ENCODE measurements around the gene NEK6.

Gene NEK6

DNA sequence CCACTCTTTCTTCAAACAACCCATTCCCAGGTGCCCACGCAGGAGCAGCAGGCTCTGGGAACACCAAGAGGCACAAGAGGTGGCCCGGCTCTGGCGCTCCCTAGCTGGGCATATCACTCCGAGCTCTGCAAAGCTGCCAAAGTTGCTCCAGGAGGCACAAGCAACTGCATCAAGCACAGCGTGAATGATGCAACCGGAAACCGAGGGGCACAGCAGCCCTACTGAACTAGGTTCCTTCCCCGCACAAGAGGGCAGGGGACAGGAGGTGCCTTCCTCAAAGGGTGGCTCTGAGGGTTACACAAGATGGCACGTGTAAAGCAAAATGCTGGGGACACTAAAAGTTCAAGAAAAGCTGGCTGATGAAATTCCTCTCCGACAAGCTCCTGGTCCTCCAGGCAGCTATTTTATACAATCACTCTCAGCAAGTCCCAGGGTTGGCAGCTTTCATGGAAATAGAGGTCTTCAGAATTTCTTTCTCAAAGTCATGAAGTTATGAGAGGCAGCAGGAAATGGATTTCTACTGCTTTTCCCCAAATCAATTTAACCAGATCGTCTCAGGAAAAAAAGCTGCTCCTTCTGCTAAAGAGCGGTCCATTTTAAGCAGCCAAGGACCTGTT is 134.6 kb downstream of the NEK6 start:
- no peak for DNase-seq (ENCODE audit: low read depth in 2 of 2, low spot score in 1 of 2)

DNA sequence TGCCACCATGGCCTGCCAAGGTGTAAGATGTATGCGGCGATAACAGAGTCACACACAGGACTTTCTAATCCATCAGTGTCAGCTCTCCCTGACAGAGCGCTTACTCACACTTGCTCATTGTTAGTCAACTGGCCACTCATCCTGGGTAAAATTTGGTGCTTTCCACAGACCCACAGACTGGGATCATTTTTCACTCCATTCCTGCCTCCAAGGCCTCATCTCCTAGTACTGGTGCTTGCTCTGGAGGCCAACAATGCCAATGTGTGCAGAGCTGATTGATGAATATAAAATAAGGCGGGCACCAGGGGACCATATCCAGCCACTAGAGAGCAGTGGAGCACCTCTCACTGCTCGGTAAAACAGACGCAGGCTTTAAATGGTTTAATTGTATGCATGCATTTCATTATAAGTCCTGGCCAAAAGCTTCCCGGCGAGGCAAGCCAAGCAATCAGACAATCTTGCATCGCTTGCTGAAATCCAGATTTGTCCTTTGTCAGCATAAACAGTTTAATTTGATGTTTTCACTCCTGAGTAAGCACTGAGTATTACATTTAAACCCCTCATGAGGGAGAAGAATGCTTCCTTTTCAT is 135.2 kb downstream of the NEK6 start:
- no peak for DNase-seq (ENCODE audit: low read depth in 2 of 2, low spot score in 1 of 2)

DNA sequence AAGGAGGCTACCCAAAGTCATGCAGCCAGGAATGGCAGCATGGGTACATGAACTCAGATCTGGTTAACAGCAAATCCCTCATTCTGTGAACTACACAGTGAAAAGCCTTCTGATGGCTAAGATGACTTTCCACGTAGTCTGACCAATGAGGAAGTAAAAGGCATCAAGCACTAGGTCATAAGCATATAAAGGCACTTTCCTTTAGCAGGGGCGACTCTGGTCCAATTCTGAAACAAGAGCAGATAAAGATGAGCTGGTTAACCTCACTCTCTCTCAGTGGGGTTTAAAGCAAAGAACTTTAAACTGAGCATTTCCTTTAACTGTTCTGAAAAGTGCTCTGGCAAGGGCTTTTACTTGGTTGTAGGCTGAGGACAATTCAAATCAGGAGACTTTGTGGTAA is 136.4 kb downstream of the NEK6 start:
- DNase-seq (ENCODE audit: low read depth in 2 of 2, low spot score in 1 of 2), result no peak

DNA sequence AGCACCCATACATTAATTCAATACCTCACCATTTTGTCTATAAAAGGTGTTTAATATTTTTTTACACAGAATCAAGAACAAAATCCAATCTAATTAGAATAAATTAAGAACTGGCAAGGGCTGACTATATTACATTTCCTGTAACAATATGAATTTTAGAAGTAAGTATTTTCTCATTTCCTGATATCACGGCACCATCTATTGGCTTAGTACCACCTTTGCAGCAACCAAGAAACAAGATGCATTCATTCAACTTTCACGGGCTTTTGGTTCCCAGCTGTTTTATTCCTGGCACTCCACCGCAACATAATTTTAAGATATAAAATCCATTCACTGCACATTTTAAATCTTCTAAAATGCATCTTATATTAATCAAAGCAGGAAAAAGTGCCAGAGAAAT is 136.8 kb downstream of the NEK6 start:
- DNase-seq (ENCODE audit: low read depth in 2 of 2, low spot score in 1 of 2), result no peak

DNA sequence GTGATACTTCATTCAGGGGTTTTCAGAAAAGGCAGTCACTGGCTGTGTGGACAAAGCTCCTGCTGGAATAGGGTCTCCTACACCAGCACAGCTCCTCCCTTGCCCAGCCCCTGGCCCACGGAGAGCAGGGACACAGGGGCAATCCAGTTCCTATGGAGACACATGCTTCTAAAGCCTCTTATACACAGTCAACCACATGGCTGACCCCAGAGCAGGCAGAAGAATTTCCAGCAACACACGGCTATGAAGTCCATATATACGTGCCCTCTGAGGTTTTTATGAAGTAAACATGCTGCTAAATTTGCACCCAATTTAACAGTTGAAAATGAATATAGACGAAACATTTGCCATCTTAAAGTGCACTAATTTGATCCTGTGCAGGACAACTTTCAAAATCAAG is 138.1 kb downstream of the NEK6 start:
- DNase-seq (ENCODE audit: low read depth in 2 of 2, low spot score in 1 of 2), result no peak

DNA sequence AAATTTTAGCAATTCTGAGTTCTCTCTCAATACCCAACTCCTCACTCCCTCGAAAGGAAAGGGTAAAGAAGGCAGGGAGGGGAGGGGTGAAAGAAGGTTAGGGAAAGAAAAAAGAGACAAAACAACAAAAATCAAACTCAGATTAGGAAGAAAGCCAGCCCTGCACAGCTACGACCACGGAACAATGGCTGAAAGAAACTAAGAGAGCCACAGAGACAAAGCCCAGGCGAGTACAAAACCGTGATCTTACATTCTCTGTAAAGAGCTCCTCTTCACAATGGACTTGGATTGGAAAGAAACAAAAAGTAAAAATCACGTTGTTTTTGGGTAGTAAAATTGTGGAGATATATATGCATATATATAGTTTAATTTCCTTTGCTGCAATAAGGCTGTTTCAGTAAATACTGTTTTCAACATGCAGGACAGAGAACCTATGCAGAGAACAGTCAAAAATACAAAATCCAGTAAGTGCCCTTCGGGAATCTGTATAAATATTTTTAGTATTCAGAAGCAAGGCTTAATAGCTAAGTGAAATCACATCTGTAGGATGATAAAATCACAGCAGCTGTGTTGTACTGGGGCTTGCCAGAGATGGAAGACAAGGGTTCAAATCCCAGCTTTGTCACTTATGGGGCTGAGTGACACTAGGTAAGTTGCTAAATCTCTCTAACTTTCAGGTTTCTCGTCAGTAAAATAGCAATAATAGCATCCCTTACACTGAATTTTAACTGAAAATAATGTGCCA is 140.6 kb downstream of the NEK6 start:
- DNase-seq (ENCODE audit: low read depth in 2 of 2, low spot score in 1 of 2), result no peak

DNA sequence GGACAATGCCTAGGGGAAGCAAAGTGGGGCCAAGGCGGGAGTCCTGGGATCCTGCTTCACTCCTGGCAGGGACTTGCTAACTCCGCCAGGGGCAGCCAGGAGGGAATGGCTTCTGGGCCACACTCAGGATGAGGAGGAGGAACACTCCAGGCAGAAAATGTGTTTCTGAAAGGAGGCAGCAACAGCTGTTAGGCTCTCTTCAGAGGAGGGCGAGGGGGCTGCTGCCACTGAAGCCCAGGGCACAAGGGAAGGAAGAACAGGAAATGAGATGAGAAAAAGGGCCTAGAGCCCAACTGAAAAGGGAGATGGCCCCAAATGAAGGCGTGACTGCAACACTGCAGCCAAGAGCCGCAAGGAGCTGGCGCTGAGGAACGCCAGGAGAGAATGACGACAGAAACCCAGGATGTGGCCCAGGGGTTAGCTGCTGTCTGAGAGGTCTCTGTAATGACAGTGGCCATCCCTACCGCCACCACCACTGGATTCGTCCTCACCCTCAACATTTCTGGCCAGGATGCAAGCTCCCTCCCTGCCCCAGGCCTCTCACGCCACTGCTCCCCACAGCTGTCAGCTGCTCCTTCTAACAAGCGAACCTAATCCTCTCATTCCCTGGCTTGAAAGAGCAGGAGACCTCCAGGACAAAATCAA is 141.7 kb downstream of the NEK6 start:
- no peak for DNase-seq (ENCODE audit: low read depth in 2 of 2, low spot score in 1 of 2)

DNA sequence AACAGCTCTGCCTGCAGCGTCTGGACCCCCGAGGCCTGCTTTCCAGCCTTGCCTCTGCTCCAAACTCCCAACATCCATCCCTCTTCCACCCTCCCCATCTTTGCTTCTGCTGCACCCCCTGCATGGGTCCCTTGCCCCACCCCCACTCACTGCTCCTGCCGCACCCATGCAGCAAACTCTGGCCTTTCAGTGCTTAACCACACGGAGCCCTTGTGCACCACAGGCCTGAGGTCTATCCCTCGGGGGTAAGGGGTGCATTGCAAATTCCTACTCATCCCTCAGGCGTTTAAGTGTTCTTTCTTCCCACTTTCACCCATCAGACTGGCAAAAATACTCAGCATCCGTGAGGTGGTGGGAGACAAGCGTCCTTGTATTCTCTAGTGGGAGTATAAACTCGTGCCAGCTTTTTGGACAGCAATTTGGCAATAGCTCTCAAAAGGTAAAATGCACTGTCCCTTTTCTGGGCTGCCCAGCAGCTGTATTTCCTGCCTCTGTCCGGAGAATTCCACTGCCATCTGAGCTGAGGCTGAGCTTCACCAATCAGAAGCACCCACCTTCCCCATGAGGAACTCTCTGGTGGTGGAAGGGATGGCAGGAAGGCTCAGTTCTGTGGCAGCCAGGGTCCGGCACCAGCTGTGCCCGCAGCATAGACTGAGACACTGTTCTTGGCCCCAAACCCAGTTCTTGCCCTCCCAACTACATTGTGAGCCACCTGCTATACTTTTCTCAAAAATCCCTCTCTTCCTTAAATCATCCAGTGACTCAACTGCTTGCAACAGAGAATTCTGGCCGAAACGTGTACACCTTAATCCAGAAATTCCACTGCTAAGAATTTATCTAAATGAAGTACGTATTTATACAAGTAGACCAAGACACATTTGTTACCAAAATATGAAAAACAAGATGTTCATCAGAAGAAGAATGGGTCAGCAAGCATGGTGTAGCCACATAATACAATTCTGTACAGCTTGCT is 142.5 kb downstream of the NEK6 start:
- no peak for DNase-seq (ENCODE audit: low read depth in 2 of 2, low spot score in 1 of 2)
